AG04449 (cell line): ENCODE measurements around the gene KCNQ1.

Experiments
- CTCF ChIA-PET: fragments of 350-600 bp; formaldehyde crosslinking; extraction: SDS; loops from one replicate; lab custom pipeline; 2021; ENCODE audit warnings: antibody characterized with exemption; lab: Yijun Ruan, JAX
- POLR2A ChIA-PET: fragments of 400-600, 350-600 bp; formaldehyde crosslinking; extraction: SDS; loops from one replicate; lab custom pipeline; 2020; ENCODE audit warnings: antibody characterized with exemption, inconsistent platforms; lab: Yijun Ruan, JAX
- DNase-seq: peaks from one replicate; pipeline ENCODE4 v3.0.0-alpha.2; 2010; ENCODE audit warnings: low read depth, low spot score
- H3K4me3 ChIP-seq: 2 replicates; pipeline ENCODE4 v1.5.1; 2011; ENCODE audit warnings: low read depth, mild to moderate bottlenecking, control low read depth, low read length
- TF ChIP-seq, protein P1 (sequence below): IDR thresholded peaks from one replicate; pipeline ENCODE4 v1.5.1; 2011; ENCODE audit warnings: mild to moderate bottlenecking, moderate library complexity, low read length, control low read depth, inconsistent platforms; ENCODE audit not compliant: insufficient read depth; ENCODE audit errors: missing control alignments

Gene KCNQ1

DNA sequence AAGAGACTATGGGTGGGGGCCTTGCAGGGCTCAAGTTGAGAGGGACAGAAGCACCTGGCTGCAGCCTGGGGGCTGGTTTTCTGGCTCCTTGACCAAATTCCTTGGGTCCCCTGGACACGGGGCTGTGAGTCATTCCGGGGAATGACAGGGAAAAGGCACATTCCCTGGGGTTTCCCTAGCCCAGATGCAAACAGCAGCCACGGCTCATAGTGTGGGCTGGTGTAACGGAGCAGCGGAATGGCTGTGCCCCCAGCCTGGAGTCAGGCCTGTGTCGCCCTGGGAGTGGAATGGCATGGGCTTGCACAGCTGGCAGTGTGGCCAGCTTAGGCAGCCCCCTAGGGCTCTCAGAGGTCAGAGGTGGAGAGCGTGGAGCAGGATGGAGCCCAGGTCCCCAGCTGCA, 332.6 kb downstream of the KCNQ1 start:
- H3K4me3 ChIP-seq, result no peak overlapping the region
- TF ChIP-seq, protein P1, sequence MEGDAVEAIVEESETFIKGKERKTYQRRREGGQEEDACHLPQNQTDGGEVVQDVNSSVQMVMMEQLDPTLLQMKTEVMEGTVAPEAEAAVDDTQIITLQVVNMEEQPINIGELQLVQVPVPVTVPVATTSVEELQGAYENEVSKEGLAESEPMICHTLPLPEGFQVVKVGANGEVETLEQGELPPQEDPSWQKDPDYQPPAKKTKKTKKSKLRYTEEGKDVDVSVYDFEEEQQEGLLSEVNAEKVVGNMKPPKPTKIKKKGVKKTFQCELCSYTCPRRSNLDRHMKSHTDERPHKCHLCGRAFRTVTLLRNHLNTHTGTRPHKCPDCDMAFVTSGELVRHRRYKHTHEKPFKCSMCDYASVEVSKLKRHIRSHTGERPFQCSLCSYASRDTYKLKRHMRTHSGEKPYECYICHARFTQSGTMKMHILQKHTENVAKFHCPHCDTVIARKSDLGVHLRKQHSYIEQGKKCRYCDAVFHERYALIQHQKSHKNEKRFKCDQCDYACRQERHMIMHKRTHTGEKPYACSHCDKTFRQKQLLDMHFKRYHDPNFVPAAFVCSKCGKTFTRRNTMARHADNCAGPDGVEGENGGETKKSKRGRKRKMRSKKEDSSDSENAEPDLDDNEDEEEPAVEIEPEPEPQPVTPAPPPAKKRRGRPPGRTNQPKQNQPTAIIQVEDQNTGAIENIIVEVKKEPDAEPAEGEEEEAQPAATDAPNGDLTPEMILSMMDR, result no peak
- DNase-seq, result no peak
- POLR2A ChIA-PET, result no interaction called here
- CTCF ChIA-PET, result no interaction called here

GRCh38 chr11:2777871-2778629, 333.2 kb downstream of the KCNQ1 start:
- H3K4me3 ChIP-seq, result no peak overlapping the region
- CTCF ChIA-PET, result no interaction called here
- POLR2A ChIA-PET, result no interaction called here
- DNase-seq, result no peak
- TF ChIP-seq, protein P1, result no peak

DNA sequence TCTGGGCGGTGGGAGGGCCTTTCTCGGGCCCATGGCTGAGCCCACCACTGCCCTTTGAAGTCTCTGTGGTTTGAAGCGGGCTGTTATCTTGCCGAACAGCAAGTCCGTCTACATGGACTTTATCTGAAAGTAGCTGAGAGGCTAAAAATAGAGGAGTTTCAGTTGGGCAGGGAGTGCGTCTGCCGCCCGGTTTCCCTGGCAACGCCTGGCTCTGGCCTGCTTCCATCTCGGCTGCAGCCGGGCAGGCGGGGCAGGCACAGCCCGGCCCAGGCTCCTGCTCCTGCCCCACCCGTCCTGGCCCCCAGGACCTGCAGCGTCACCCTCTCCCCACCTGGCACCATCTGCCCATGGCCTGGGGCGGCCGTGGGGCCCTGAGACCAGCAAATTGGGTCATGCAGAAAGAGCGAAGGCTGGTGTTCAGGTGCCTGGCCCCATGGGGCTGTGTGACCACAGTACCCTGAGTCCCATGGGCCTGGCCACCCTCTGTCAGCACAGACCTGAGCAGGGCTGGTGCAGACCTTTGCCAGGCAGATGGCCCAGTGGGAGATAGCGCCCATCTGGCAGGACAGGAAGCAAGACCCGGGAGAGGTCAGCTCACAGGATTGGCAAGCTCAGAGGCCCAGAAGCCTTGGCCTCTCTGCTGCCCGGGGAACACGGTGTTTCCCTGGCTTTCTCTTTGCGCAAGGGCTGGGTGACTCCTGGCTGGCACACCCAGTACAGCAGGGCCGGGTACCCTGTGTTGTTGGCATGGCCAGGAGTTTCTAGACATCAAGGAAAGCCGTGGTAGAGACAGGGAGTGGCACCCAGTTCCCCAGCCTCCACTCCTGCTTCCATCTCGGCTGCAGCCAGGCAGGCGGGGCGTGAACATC, 334.1 kb downstream of the KCNQ1 start:
- POLR2A ChIA-PET, result no interaction called here
- H3K4me3 ChIP-seq, result no peak overlapping the region
- TF ChIP-seq, protein P1, result no peak
- CTCF ChIA-PET, result no interaction called here
- DNase-seq, result no peak

DNA sequence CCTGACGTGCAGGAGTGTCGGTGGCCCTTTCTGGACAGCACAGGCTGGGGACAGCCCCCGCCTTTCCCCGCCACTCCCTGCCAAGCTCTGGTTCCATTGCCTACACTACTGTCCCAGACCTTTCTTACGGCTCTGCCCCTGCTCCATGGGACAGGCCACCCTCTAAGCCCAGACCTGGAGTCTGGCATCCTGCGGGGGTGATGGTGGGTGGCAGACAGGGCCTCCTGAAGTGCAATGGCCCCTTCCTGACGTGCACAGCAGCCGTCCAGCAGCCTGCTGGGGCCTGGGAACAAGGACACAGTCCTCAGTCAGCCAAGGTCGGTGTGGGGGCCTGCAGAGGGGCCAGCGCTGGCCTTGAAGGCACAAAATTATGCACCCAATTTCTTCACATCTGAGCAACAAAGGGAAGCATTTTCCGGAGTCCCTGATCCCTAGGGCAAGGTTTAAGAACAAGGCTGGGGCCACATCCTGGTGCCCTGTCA, 334.7 kb downstream of the KCNQ1 start:
- POLR2A ChIA-PET, result no interaction called here
- TF ChIP-seq, protein P1, result no peak

GRCh38 chr11:2779981-2780849, 335.4 kb downstream of the KCNQ1 start:
- TF ChIP-seq, protein P1, result no peak
- no peak overlapping the region for H3K4me3 ChIP-seq
- DNase-seq, result no peak
- ChIA-PET CTCF (no interaction called here), POLR2A (no interaction called here)

More for the DNA sequence above, 334.7 kb downstream of the KCNQ1 start:
- H3K4me3 ChIP-seq, result no peak overlapping the region
- CTCF ChIA-PET, result no interaction called here
- no peak for DNase-seq
